ENCODE measurements around the gene GALNTL6.

DNA sequence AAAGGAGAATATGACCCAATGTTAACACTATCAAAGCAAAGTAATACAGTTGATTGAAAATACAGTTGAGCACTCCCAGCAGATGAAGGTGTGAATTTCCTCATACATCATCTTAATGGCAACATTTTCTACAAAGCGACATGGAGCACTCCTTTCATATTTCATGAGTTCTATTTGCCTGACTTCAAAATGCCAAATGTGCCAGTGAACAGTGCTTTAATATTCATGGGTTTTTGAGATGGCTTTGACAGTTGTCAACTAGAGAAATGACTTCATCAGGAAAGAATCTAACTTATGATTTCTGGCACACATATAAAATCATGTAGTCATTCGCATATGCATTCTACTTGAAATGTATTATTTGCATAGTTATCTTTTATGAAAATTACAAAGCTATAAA lies 222.4 kb downstream of the GALNTL6 start:
- TF ChIP-seq, protein P1, sequence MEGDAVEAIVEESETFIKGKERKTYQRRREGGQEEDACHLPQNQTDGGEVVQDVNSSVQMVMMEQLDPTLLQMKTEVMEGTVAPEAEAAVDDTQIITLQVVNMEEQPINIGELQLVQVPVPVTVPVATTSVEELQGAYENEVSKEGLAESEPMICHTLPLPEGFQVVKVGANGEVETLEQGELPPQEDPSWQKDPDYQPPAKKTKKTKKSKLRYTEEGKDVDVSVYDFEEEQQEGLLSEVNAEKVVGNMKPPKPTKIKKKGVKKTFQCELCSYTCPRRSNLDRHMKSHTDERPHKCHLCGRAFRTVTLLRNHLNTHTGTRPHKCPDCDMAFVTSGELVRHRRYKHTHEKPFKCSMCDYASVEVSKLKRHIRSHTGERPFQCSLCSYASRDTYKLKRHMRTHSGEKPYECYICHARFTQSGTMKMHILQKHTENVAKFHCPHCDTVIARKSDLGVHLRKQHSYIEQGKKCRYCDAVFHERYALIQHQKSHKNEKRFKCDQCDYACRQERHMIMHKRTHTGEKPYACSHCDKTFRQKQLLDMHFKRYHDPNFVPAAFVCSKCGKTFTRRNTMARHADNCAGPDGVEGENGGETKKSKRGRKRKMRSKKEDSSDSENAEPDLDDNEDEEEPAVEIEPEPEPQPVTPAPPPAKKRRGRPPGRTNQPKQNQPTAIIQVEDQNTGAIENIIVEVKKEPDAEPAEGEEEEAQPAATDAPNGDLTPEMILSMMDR (IDR thresholded peaks at IDR 0.05), result no peak
- no peak for TF ChIP-seq POLR2AphosphoS5 (IDR thresholded peaks at IDR 0.05)
- no peak for TF ChIP-seq POLR2A (IDR thresholded peaks at IDR 0.05)
- no peak for TF ChIP-seq EP300 (IDR thresholded peaks at IDR 0.05)

All from suprapubic skin (tissue), 4 donors.